GM11168 (cell line): ENCODE measurements around the gene HACD3.
"Not testable (repeated sequence)": the region's sequence is repeated elsewhere in the genome, so short reads cannot be mapped to it uniquely, and the experiment has no call there.

Experiments
- in situ Hi-C: fragments of 300-500 bp; cut with MboI; formaldehyde crosslinking; loops from one replicate; pipeline ENCODE4 v1.12.0; 2022; ENCODE audit warnings: low sequenced_read_pairs; ENCODE audit not compliant: unreplicated experiment

HACD3 gene

GRCh38 chr15:65595960-65596359, 65.7 kb downstream of the HACD3 start:
- in situ Hi-C loops, result no loop called here

- in situ Hi-C loops, result no loop called here
Measured at GRCh38 chr15:65598468-65598867, 68.2 kb downstream of the HACD3 start.

- in situ Hi-C loops, result no loop called here
Measured at GRCh38 chr15:65599677-65600076, 69.4 kb downstream of the HACD3 start.

GRCh38 chr15:65603134-65603533, 72.9 kb downstream of the HACD3 start:
- in situ Hi-C loops, result no loop called here

GRCh38 chr15:65603559-65603958, 73.3 kb downstream of the HACD3 start:
- in situ Hi-C loops, result no loop called here

- in situ Hi-C loops, result no loop called here
Measured at GRCh38 chr15:65610871-65611718, 80.8 kb downstream of the HACD3 start, which contains the start of gene INTS14. Gene INTS14, minus strand, starts transcription at chr15:65611131. Its CDS starts 3,751 bp downstream, at chr15:65607380.

GRCh38 chr15:65611888-65612615, 81.8 kb downstream of the HACD3 start:
- in situ Hi-C loops, result no loop called here

GRCh38 chr15:65612616-65612946, 82.3 kb downstream of the HACD3 start:
- in situ Hi-C loops, result no loop called here

GRCh38 chr15:65612949-65613744, 82.9 kb downstream of the HACD3 start:
- in situ Hi-C loops, result no loop called here

- in situ Hi-C loops, result not testable (repeated sequence)
Measured at GRCh38 chr15:65615887-65616286, 85.6 kb downstream of the HACD3 start.

- in situ Hi-C loops, result no loop called here
Measured at GRCh38 chr15:65618560-65619109, 88.4 kb downstream of the HACD3 start.

GRCh38 chr15:65619626-65620290, 89.5 kb downstream of the HACD3 start:
- in situ Hi-C loops, result no loop called here

- in situ Hi-C loops, result no loop called here
Measured at GRCh38 chr15:65620833-65621232, 90.6 kb downstream of the HACD3 start.

GRCh38 chr15:65621638-65622037, 91.4 kb downstream of the HACD3 start, which contains the start of gene SLC24A1:
Gene SLC24A1, plus strand, starts transcription at chr15:65621938. Its CDS starts 2,143 bp downstream, at chr15:65624081.
- in situ Hi-C loops, result no loop called here

- in situ Hi-C loops, result no loop called here
Measured at GRCh38 chr15:65623103-65623502, 92.8 kb downstream of the HACD3 start.

GRCh38 chr15:65626856-65627255, 96.6 kb downstream of the HACD3 start:
- in situ Hi-C loops, result no loop called here
